Measurements from ENCODE around the gene LENG1.
"Not testable (repeated sequence)": the region's sequence is repeated elsewhere in the genome, so short reads cannot be mapped to it uniquely, and the experiment has no call there.

Gene LENG1

GRCh38 chr19:54173359-54173699, 13.8 kb upstream of the LENG1 start:
- Histone ChIP-seq H3K27ac (ENCODE audit: low read length) (no peak overlapping the region), H3K9ac (ENCODE audit: low read depth, low read length) (no peak overlapping the region), H3K4me3 (ENCODE audit: low read depth in 1 of 2, low read length in 2 of 2) (no peak overlapping the region), H3K4me1 (ENCODE audit: insufficient read depth, low read length) (peaks cover 2% of the 10 kb centered on the region), H3K79me2 (ENCODE audit: insufficient read depth, low read length) (no peaks in the 10 kb centered on the region), H2AFZ (ENCODE audit: low read depth, low read length) (no peak overlapping the region), H3K27me3 (ENCODE audit: insufficient read depth, low read length, poor library complexity) (no peaks in the 10 kb centered on the region), H4K20me1 (ENCODE audit: insufficient read depth, low read length) (0 out of 2 replicates have a peak, but pooled peaks cover 3% of the 10 kb centered on the region), H3K4me2 (ENCODE audit: insufficient read depth, low read length) (no peak overlapping the region), H3K36me3 (ENCODE audit: insufficient read depth, low read length) (peaks cover 11% of the 10 kb centered on the region), H3K9me3 (ENCODE audit: insufficient read depth, low read length, severe bottlenecking) (no peaks in the 10 kb centered on the region)
- ATAC-seq (ENCODE audit: insufficient read depth, low read depth) (no peak), DNase-seq (no peak)
- TF ChIP-seq, protein P1, sequence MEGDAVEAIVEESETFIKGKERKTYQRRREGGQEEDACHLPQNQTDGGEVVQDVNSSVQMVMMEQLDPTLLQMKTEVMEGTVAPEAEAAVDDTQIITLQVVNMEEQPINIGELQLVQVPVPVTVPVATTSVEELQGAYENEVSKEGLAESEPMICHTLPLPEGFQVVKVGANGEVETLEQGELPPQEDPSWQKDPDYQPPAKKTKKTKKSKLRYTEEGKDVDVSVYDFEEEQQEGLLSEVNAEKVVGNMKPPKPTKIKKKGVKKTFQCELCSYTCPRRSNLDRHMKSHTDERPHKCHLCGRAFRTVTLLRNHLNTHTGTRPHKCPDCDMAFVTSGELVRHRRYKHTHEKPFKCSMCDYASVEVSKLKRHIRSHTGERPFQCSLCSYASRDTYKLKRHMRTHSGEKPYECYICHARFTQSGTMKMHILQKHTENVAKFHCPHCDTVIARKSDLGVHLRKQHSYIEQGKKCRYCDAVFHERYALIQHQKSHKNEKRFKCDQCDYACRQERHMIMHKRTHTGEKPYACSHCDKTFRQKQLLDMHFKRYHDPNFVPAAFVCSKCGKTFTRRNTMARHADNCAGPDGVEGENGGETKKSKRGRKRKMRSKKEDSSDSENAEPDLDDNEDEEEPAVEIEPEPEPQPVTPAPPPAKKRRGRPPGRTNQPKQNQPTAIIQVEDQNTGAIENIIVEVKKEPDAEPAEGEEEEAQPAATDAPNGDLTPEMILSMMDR (IDR thresholded peaks at IDR 0.05; ENCODE audit: borderline replicate concordance, extremely low read depth, low read length, poor library complexity, severe bottlenecking), result no peak
- TF ChIP-seq EZH2 (IDR thresholded peaks at IDR 0.05; ENCODE audit: borderline replicate concordance, low read depth, low read length, severe bottlenecking), result no peak

GRCh38 chr19:54172471-54173358, 13.2 kb upstream of the LENG1 start, which contains the start of gene TMC4:
TMC4 (minus strand) TSS chr19:54173160; CDS start chr19:54173117, 43 bp downstream.
- H3K79me2 ChIP-seq (ENCODE audit: insufficient read depth, low read length), result no peaks in the 10 kb centered on the region
- H3K9me3 ChIP-seq (ENCODE audit: insufficient read depth, low read length, severe bottlenecking), result no peaks in the 10 kb centered on the region
- H3K36me3 ChIP-seq (ENCODE audit: insufficient read depth, low read length), result peaks cover 6% of the 10 kb centered on the region; the same call in 1 of the 2 replicates
- H3K9ac ChIP-seq (ENCODE audit: low read depth, low read length), result no peak within 1 kb of the TSS
- no peak within 1 kb of the TSS for H3K27ac ChIP-seq (ENCODE audit: low read length)
- no peak within 1 kb of the TSS for H3K4me2 ChIP-seq (ENCODE audit: insufficient read depth, low read length)
- DNase-seq (no peak), ATAC-seq (ENCODE audit: insufficient read depth, low read depth) (no peak)
- no peak within 1 kb of the TSS for H3K4me3 ChIP-seq (ENCODE audit: low read depth in 1 of 2, low read length in 2 of 2)
- 0 out of 2 replicates have a peak, but pooled peaks cover 3% of the 10 kb centered on the region for H4K20me1 ChIP-seq (ENCODE audit: insufficient read depth, low read length)
- H2AFZ ChIP-seq (ENCODE audit: low read depth, low read length), result no peak within 1 kb of the TSS
- H3K4me1 ChIP-seq (ENCODE audit: insufficient read depth, low read length), result peaks cover 6% of the 10 kb centered on the region
- H3K27me3 ChIP-seq (ENCODE audit: insufficient read depth, low read length, poor library complexity), result no peaks in the 10 kb centered on the region
- TF ChIP-seq, protein P1 (IDR thresholded peaks at IDR 0.05; ENCODE audit: borderline replicate concordance, extremely low read depth, low read length, poor library complexity, severe bottlenecking), result no peak
- no peak for TF ChIP-seq EZH2 (IDR thresholded peaks at IDR 0.05; ENCODE audit: borderline replicate concordance, low read depth, low read length, severe bottlenecking)

- not testable (repeated sequence) for H3K9ac ChIP-seq (ENCODE audit: low read depth, low read length); H3K27ac ChIP-seq (ENCODE audit: low read length)
Measured at GRCh38 chr19:54171736-54172431, 12.4 kb upstream of the LENG1 start.

More at GRCh38 chr19:54171736-54172431, 12.4 kb upstream of the LENG1 start:
- not testable (repeated sequence) for H3K4me2 ChIP-seq (ENCODE audit: insufficient read depth, low read length); H3K4me1 ChIP-seq (ENCODE audit: insufficient read depth, low read length); H3K27me3 ChIP-seq (ENCODE audit: insufficient read depth, low read length, poor library complexity); H3K79me2 ChIP-seq (ENCODE audit: insufficient read depth, low read length); ATAC-seq (ENCODE audit: insufficient read depth, low read depth); H3K36me3 ChIP-seq (ENCODE audit: insufficient read depth, low read length); H4K20me1 ChIP-seq (ENCODE audit: insufficient read depth, low read length); H3K9me3 ChIP-seq (ENCODE audit: insufficient read depth, low read length, severe bottlenecking); H3K4me3 ChIP-seq (ENCODE audit: low read depth in 1 of 2, low read length in 2 of 2); H2AFZ ChIP-seq (ENCODE audit: low read depth, low read length); DNase-seq

Measured in DND-41 (cell line).